HL-60/S4 treated with phorbol 12-myristate 13-acetate at 8.2 ng/mL for 4 days and 3 days (cell line): ENCODE data around the gene TIRAP.
"Not testable (repeated sequence)": the region's sequence is repeated elsewhere in the genome, so short reads cannot be mapped to it uniquely, and the experiment has no call there.

Source experiments
- in situ Hi-C: fragments of 300-500 bp; cut with MboI; formaldehyde crosslinking; loops from 2 replicates; pipeline ENCODE4 v1.15.0; 2022; ENCODE audit warnings: low sequenced_read_pairs

TIRAP gene, protein sequence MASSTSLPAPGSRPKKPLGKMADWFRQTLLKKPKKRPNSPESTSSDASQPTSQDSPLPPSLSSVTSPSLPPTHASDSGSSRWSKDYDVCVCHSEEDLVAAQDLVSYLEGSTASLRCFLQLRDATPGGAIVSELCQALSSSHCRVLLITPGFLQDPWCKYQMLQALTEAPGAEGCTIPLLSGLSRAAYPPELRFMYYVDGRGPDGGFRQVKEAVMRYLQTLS

GRCh38 chr11:126282736-126283591 lies at the start of gene TIRAP:
TIRAP (plus strand) TSS chr11:126283093; CDS start chr11:126290895, 7,802 bp downstream.
- in situ Hi-C loops = no loop called here

DNA sequence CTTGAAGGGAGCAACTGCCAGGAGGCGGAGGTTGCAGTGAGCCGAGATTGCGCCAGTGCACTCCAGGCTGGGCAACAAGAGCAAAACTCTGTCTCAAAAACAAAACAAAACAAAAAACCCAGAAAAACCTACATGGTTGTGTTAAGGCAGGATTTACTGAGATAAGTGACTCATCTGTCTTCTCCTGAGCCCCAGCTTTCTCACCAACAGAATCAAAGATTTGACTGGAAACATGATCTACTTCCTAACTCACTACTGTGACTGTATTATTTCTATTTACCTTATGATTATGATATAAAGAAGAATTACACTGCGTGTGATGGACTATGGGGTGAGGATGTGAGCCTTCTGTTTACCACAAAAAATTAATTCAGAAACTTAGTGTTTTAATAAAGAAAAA lies 49.5 kb upstream of the TIRAP start:
- in situ Hi-C loops = no loop called here

DNA sequence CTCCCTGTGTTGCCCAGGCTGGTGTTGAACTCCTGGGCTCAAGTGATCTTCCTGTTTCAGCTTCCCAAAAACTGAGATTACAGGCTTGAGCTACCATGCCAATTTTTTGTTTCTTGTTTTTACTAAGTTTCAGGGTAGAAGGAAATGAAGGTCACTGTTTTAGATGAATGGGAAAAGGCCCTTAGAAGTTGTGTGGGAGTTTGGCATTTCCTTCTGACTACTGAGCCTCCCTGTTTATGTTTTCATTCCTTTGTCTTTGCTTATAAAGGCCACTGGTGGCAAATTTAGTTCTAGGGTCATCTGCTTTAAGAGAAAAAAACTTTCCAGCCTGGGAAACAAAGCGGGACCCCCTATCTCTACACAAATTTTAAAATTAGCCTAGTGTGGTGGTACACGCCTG lies 36.3 kb upstream of the TIRAP start:
- in situ Hi-C loops = no loop called here

DNA sequence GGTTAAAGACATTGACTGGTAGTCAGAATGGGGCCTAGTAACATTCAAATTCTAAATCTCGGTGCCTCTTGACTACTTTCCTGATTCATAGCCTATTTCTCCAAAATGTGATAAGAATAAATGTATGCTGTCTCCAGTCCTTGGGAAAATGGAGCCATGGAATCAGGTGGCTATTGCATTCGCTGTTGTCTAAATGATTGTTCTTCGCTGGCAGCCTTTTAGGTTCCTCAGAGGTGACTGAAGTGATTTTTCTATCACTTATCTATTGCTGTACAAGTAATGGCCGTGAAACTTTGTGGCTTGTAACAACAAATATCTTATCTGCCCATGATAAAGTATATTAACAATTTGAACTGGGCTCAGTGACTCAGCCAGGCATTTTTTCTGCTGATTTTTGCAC lies 29.6 kb upstream of the TIRAP start:
- in situ Hi-C loops = no loop called here

DNA sequence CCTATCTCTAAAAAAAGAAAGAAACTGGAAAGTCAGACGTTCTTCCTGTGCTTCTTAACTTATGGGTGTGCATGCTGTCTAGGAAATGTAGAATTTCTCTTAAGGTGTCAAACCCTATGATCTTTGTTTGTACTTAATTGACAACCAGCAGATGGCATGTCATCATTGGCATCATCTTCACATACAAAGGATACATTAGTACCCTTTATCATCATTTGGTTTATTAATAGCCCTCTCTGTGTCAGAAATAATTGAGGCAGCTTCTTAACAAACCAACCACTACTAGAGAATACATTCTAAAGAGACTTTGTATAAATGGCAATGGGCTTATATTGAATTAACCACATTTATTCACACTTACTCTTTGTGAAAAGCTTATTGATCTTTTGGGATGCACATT lies 28.1 kb upstream of the TIRAP start:
- in situ Hi-C loops = no loop called here

DNA sequence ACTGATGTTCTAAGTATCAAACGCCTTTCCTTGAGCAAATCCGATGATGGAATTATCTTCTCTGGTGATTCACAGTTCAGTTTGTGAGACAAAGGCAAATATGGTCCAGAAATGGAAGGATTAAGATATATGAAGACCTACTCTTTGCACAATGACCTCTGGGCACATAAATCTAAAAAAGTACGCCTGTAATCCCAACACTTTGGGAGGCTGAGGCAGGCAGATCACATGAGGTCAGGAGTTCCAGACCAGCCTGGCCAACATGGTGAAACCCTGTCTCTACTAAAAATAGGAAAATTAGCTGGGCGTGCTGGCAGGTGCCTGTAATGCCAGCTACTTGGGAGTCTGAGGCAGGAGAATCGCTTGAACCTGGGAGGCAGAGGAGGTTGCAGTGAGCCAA lies 27.4 kb upstream of the TIRAP start:
- in situ Hi-C loops = not testable (repeated sequence)

GRCh38 chr11:126256216-126256615 lies 26.7 kb upstream of the TIRAP start:
- in situ Hi-C loops = no loop called here

DNA sequence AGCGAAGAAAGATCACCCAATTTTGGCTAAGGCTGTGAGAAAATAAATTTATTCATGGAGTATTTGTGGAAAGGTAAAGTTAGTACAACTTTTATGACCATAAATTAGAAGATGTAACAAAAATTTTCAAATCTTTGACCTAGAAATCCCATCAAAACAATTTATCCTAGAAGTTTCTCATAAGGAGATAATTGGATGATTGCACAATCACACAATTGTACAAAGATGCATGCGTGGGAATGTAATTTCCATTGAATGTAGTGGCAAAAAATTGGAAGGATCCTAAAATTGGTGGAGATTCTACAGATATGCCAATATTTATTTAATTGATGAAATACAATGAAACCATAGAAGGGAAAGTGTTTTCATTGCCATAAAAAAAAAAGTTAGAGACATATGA lies 25.7 kb upstream of the TIRAP start:
- in situ Hi-C loops = no loop called here

DNA sequence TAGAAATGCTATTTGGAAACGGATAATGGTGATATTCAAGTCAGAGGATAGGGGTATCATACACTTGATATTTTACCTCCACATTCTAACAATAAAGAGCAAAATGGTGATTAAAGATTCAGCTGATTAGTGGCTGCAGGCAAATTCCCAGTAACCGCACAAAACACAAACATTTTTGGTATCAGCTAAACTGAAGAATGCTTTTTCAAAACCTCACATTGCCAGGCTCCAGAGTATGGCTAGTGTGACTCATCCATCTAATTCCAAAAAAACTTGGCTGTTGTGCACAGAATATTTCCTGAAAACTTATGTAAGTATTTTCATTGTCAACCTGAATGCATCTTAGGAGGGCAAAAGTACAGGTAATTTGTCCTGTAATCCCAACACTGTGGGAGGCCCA lies 25.1 kb upstream of the TIRAP start:
- in situ Hi-C loops = no loop called here

- in situ Hi-C loops = no loop called here
Observed at GRCh38 chr11:126262216-126262615, 20.7 kb upstream of the TIRAP start.

GRCh38 chr11:126263489-126263888 lies 19.4 kb upstream of the TIRAP start:
- in situ Hi-C loops = no loop called here

GRCh38 chr11:126265811-126266210 lies 17.1 kb upstream of the TIRAP start:
- in situ Hi-C loops = no loop called here

DNA sequence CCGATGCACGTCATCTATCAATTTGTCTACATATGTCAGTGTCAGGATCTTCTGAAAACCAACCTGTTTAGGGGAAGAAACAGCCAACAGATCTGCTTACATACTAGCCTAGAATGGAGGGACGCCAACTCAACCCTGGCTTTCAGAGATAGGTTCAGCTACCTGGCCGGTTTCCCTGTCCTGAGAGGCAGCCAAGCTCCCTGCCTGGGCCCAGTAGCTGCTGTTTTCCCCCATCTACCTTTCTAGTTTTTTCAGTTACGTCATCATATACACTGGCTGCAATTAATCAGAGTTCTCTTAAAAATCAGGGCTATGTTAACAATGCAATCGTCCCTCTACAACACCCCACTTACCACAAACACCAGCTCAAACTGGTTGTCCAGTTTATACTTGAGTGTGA lies 15.2 kb upstream of the TIRAP start:
- in situ Hi-C loops = no loop called here

DNA sequence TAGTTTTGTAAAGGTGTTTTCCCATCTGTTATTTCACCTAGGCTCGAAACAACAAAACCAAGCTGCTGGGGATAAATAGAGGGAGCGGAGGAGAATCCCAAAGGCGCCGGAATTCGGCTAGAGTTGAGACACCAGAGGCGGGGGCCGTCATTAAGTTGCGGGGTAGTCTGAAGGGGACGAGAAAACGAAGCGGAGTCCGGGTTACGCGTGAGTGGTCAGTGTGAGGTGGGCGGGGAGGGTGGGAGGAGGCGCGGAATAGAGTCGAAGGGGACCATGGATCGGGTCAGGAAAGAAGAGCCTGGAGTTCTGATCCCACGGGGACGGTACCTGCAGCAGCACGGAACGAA lies 14.6 kb upstream of the TIRAP start:
- in situ Hi-C loops = no loop called here

DNA sequence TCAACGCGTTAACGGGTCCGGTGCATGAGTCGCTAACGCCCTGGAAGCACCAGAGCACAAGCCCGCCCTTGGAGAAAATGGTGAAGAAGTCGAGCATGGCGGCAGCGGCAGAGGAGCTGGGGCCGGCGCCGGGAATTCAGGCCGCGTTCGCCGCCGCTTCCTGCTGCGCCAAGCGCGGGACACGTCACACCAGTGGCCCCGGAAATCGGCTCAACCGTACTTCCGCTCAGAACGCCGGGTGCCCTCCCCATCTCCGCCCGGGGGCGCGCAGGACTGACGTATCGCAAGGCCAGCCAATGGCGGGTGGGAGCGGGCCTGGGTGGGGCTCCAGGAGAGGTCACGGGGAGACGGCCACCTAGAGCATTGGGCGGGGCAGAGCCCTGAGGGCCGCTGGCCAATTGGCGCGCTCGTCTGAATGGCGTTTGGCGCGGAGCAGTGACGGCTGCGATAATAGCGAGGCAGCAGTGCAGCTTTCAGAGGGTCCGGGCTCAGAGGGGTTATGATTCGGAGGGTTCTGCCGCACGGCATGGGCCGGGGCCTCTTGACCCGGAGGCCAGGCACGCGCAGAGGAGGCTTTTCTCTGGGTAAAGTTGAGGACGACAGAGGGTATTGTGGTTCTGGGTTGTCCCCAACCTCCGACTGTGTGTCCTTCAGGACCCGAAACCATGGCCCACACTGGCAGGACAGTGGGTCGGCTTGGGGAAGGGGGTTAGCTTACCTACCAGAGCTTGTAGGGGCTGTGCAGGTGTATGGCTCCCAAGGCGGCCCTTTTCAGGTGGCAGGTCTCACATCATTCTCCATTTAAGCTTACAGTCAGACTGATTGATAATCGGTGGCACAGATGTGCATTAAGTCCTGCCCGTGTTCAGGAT lies 13.9 kb upstream of the TIRAP start, which contains the start of the genes FOXRED1 and SRPRA:
Gene FOXRED1 (plus strand): TSS at position 447 of the 872 bp plus-strand sequence. CDS start 53 bp downstream, at position 500.
Gene SRPRA (minus strand): TSS at position 188 of the 872 bp plus-strand sequence. CDS start 91 bp downstream, at position 97.
- in situ Hi-C loops = no loop called here

- in situ Hi-C loops = no loop called here
Observed at GRCh38 chr11:126277322-126277721, 5.6 kb upstream of the TIRAP start.

GRCh38 chr11:126277780-126278179 lies 5.1 kb upstream of the TIRAP start:
- in situ Hi-C loops = no loop called here

DNA sequence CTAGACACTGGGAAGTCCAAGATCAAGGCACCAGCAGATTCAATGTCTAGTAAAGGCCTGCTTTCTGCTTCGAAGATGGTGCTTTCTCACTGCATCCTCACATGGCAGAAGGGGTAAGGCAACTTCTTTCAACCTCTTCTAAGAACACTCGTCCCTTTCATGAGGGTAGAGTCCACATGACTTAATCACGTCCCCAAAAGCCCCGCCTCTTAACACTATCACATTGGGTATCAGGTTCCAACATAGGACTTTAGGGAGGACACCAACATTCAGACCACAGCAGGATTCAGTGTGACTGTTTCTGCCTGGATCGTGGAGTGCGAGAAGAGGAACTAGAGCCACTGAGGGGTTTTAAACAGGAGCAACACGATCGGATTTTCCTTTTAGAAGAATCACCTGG lies 3.7 kb upstream of the TIRAP start:
- in situ Hi-C loops = no loop called here

DNA sequence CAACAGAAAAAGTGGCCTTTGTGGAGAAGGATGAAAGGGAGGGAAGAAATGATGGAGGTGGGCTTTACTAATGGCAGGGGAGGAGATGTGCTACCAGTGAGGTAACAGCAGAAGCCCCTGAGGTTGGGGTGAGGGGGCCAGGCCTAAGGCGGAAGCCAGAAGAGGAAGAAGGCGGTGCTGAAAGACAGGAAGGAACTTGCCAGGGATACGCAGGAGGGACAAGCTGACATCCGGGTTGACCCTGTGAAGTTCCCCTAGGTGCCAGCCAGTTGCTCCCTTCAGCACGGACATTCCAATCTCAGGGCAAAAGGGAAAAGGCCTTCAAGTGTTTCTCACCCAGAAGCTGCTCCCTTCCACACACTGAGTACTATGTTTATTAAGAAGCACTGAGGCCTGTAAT lies 2.3 kb upstream of the TIRAP start:
- in situ Hi-C loops = no loop called here

GRCh38 chr11:126281245-126281644 lies 1.6 kb upstream of the TIRAP start:
- in situ Hi-C loops = no loop called here

DNA sequence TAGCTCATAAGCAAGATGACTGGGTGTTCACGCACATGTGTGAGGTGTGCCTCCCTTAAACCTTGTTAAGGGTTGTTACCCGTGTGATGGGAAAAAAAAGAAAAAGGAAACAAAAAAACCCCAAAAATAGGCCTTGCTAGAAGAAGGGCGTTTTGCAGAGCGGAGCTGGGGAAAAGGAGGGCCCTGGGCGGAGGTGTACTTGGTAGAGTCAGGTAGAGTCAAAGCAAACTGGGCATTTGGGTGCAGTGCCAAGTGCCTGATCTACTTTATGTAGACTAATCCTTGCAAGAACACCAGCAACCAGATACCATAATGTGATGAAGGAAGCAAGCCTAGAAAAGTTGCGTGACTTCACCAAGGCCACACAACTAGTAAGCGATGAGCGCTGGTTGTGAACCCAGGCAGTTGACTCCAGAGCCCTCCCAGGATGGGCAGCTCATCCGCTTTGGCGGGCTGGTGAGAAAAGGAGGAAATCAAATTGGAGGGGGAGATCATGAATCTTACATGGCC lies 1.2 kb upstream of the TIRAP start:
- in situ Hi-C loops = no loop called here
